H1 (cell line): ENCODE measurements around the gene CSDE1. TPM values are rescaled to one million over a fixed set of nuclear protein-coding genes. Genes with fewer than 3 reads are reported as not detected.

ENCODE experiments used
- CTCF ChIA-PET: fragments of 300-600 bp; sonication (Branson Sonifier 250); formaldehyde crosslinking; loops from one replicate; lab custom pipeline; 2021; ENCODE audit not compliant: partially characterized antibody; lab: Charles Lee
- POLR2A ChIA-PET: fragments of 300-600 bp; sonication (Branson Sonifier 250); formaldehyde crosslinking; loops from one replicate; lab custom pipeline; 2021; ENCODE audit warnings: inconsistent platforms; ENCODE audit not compliant: partially characterized antibody; lab: Charles Lee
- DNase-seq, 2 experiments: peaks; one replicate each; pipeline versions ENCODE4 v3.0.0 to v3.0.0-alpha.2; 2010 to 2022; ENCODE audit warnings: low spot score in 2 of 2, low read depth in 1 of 2, mixed read lengths in 1 of 2
- FAIRE-seq: peaks from 2 replicates; lab custom pipeline; 2011; peaks lifted over from hg19 to GRCh38; lab: Jason Lieb, UNC
- H2AFZ ChIP-seq: 2 replicates; pipeline ENCODE4 v1.8.1; 2012; ENCODE audit warnings: low read length, inconsistent platforms
- H2AK5ac ChIP-seq: 2 replicates; pipeline ENCODE4 v1.6.1; 2013; ENCODE audit warnings: low read depth, low read length
- H2BK120ac ChIP-seq: replicated peaks from 2 replicates; pipeline ENCODE3; 2013; ENCODE audit warnings: low read depth, low read length, inconsistent platforms
- H2BK12ac ChIP-seq: 2 replicates; pipeline ENCODE4 v1.6.1; 2013; ENCODE audit warnings: low read depth, low read length
- H2BK15ac ChIP-seq: 2 replicates; pipeline ENCODE4 v1.6.1; 2013; ENCODE audit warnings: low read length
- H2BK20ac ChIP-seq: 2 replicates; pipeline ENCODE4 v1.6.1; 2013; ENCODE audit warnings: low read length
- H2BK5ac ChIP-seq: 2 replicates; pipeline ENCODE4 v1.6.1; 2013; ENCODE audit warnings: low read depth, low read length
- H3K14ac ChIP-seq: 2 replicates; pipeline ENCODE4 v1.6.1; 2013; ENCODE audit warnings: inconsistent platforms; ENCODE audit not compliant: insufficient read length
- H3K18ac ChIP-seq: 2 replicates; pipeline ENCODE4 v1.6.1; 2013; ENCODE audit warnings: low read length; ENCODE audit errors: extremely low read depth
- H3K23ac ChIP-seq: 2 replicates; pipeline ENCODE4 v1.6.1; 2013; ENCODE audit warnings: inconsistent platforms; ENCODE audit not compliant: insufficient read length
- H3K23me2 ChIP-seq: 2 replicates; pipeline ENCODE4 v1.6.1; 2013; ENCODE audit warnings: low read depth, low read length
- H3K27ac ChIP-seq: 2 replicates; pipeline ENCODE4 v1.6.1; 2011; ENCODE audit warnings: low read depth, low read length, inconsistent platforms
- H3K27me3 ChIP-seq, 4 experiments: replicated peaks in 1 of 4; 1 replicate in 1 of 4; 2 replicates in 3 of 4; pipeline versions ENCODE4 v1.6.1 to v1.8.1; 2011 to 2013; ENCODE audit warnings: low read length in 3 of 4, mild to moderate bottlenecking in 3 of 4, inconsistent platforms in 2 of 4, mixed read lengths in 2 of 4, moderate library complexity in 1 of 4; ENCODE audit not compliant: control insufficient read depth in 3 of 4, insufficient read depth in 3 of 4; ENCODE audit errors: extremely low read depth in 1 of 4
- H3K36me3 ChIP-seq, 4 experiments: 2 replicates each; pipeline versions ENCODE4 v1.6.1 to v1.8.1; 2011 to 2013; ENCODE audit warnings: mild to moderate bottlenecking in 4 of 4, low read length in 3 of 4, moderate library complexity in 2 of 4, control low read depth in 1 of 4, inconsistent platforms in 1 of 4; ENCODE audit not compliant: insufficient read depth in 4 of 4, control insufficient read depth in 2 of 4
- H3K4ac ChIP-seq: replicated peaks from 2 replicates; pipeline ENCODE3; 2013; ENCODE audit warnings: low read length, low read depth, mixed read lengths, inconsistent platforms; ENCODE audit not compliant: insufficient read length
- H3K4me1 ChIP-seq, 4 experiments: replicated peaks in 1 of 4; 1 replicate in 1 of 4; 2 replicates in 3 of 4; pipeline versions ENCODE4 v1.6.1 to v1.8.1; 2011 to 2013; ENCODE audit warnings: low read length in 3 of 4, inconsistent platforms in 2 of 4, mixed read lengths in 1 of 4; ENCODE audit not compliant: insufficient read depth in 4 of 4, control insufficient read depth in 3 of 4
- H3K4me2 ChIP-seq, 2 experiments: 2 replicates each; pipeline versions ENCODE4 v1.6.1 to v1.8.1; 2011 to 2013; ENCODE audit warnings: low read depth in 2 of 2, low read length in 2 of 2, control low read depth in 1 of 2, inconsistent platforms in 1 of 2, mild to moderate bottlenecking in 1 of 2; ENCODE audit not compliant: insufficient read depth in 1 of 2
- H3K4me3 ChIP-seq, 4 experiments: fragments of 200-600, 300-600 bp in 1 of 4; sonication (generic), shearing (Covaris generic), sonication (Bioruptor Twin) in 1 of 4; 2 replicates each; pipeline versions ENCODE4 v1.5.1 to v1.8.1; 2011 to 2016; ENCODE audit warnings: low read length in 4 of 4, low read depth in 3 of 4, control low read depth in 2 of 4, inconsistent platforms in 2 of 4, mild to moderate bottlenecking in 2 of 4, mixed read lengths in 1 of 4, moderate library complexity in 1 of 4; ENCODE audit not compliant: insufficient read depth in 2 of 4; ENCODE audit errors: extremely low read depth in 1 of 4
- H3K56ac ChIP-seq: replicated peaks from 2 replicates; pipeline ENCODE3; 2013; ENCODE audit warnings: low read depth, mild to moderate bottlenecking, mixed read lengths, low read length, inconsistent platforms; ENCODE audit not compliant: insufficient read length
- H3K79me1 ChIP-seq: 2 replicates; pipeline ENCODE4 v1.6.1; 2013; ENCODE audit warnings: low read depth, low read length, control low read depth
- H3K79me2 ChIP-seq, 2 experiments: 2 replicates each; pipeline versions ENCODE4 v1.6.1 to v1.8.1; 2012 to 2013; ENCODE audit warnings: low read length in 2 of 2, mild to moderate bottlenecking in 2 of 2, inconsistent platforms in 1 of 2; ENCODE audit not compliant: insufficient read depth in 2 of 2, control insufficient read depth in 1 of 2
- H3K9ac ChIP-seq, 4 experiments: replicated peaks in 1 of 4; 1 replicate in 1 of 4; 2 replicates in 3 of 4; pipeline versions ENCODE4 v1.6.1 to v1.8.1; 2011 to 2013; ENCODE audit warnings: low read depth in 3 of 4, low read length in 3 of 4, control low read depth in 2 of 4, mild to moderate bottlenecking in 2 of 4, moderate library complexity in 2 of 4, inconsistent platforms in 1 of 4; ENCODE audit errors: extremely low read depth in 1 of 4
- H3K9me3 ChIP-seq, 2 experiments: 2 replicates each; pipeline versions ENCODE4 v1.6.1 to v1.8.1; 2012 to 2013; ENCODE audit warnings: mild to moderate bottlenecking in 2 of 2, moderate library complexity in 2 of 2, control low read depth in 1 of 2, inconsistent platforms in 1 of 2, low read depth in 1 of 2, low read length in 1 of 2, mixed read lengths in 1 of 2; ENCODE audit not compliant: insufficient read depth in 2 of 2
- H4K20me1 ChIP-seq, 2 experiments: replicated peaks in 1 of 2; 2 replicates each; pipeline versions ENCODE3 to v1.8.1; 2011 to 2013; ENCODE audit warnings: inconsistent platforms in 2 of 2, low read length in 2 of 2, mild to moderate bottlenecking in 1 of 2; ENCODE audit not compliant: insufficient read depth in 2 of 2, control insufficient read depth in 1 of 2
- H4K5ac ChIP-seq: 2 replicates; pipeline ENCODE4 v1.6.1; 2013; ENCODE audit warnings: low read length, low read depth, mixed read lengths, inconsistent platforms; ENCODE audit not compliant: insufficient read length
- H4K8ac ChIP-seq: 2 replicates; pipeline ENCODE4 v1.8.0; 2013; ENCODE audit warnings: mild to moderate bottlenecking, moderate library complexity, low read length, inconsistent platforms; ENCODE audit not compliant: insufficient read depth; ENCODE audit errors: extremely low read depth
- H4K91ac ChIP-seq: replicated peaks from 2 replicates; pipeline ENCODE3; 2013; ENCODE audit warnings: low read length, mixed read lengths, inconsistent platforms; ENCODE audit not compliant: insufficient read length
- CREB1 ChIP-seq: IDR thresholded peaks from 2 replicates; pipeline ENCODE4 v1.6.1; 2012; ENCODE audit warnings: inconsistent platforms
- HDAC2 ChIP-seq, 2 experiments: fragments of 300-600 bp in 1 of 2; sonication (generic) in 1 of 2; IDR thresholded peaks; 2 replicates each; pipeline ENCODE4 v1.6.1; 2011 to 2012; ENCODE audit warnings: low read depth in 2 of 2, low read length in 2 of 2, mild to moderate bottlenecking in 2 of 2, moderate library complexity in 2 of 2, borderline replicate concordance in 1 of 2, inconsistent platforms in 1 of 2
- JUN ChIP-seq: IDR thresholded peaks from 2 replicates; pipeline ENCODE4 v1.6.1; 2011; ENCODE audit warnings: low read depth, mild to moderate bottlenecking, improper control_type of control experiment, low read length
- POLR2AphosphoS5 ChIP-seq: IDR thresholded peaks from 2 replicates; pipeline ENCODE4 v1.6.1; 2011; ENCODE audit warnings: low read depth, low read length
- RAD21 ChIP-seq, 2 experiments: IDR thresholded peaks in 1 of 2; conservative IDR thresholded peaks in 1 of 2; 2 replicates each; pipeline ENCODE4 v1.6.1; 2011; ENCODE audit warnings: low read depth in 2 of 2, low read length in 2 of 2, improper control_type of control experiment in 1 of 2, inconsistent platforms in 1 of 2, mild to moderate bottlenecking in 1 of 2, moderate library complexity in 1 of 2
- SP2 ChIP-seq: IDR thresholded peaks from 2 replicates; pipeline ENCODE4 v1.6.1; 2012; ENCODE audit warnings: mild to moderate bottlenecking, low read length, inconsistent platforms
- TAF1 ChIP-seq: IDR thresholded peaks from 2 replicates; pipeline ENCODE4 v1.6.1; 2011; ENCODE audit warnings: mild to moderate bottlenecking, low read depth, low read length
- TAF7 ChIP-seq: optimal IDR thresholded peaks from 2 replicates; pipeline ENCODE3; 2011; ENCODE audit warnings: low read depth, mild to moderate bottlenecking, inconsistent platforms, low read length, moderate library complexity, borderline replicate concordance
- TBP ChIP-seq: IDR thresholded peaks from 2 replicates; pipeline ENCODE4 v1.6.1; 2011; ENCODE audit warnings: low read depth, low read length, improper control_type of control experiment
- TCF12 ChIP-seq: IDR thresholded peaks from 2 replicates; pipeline ENCODE4 v1.6.1; 2011; ENCODE audit warnings: low read depth, mild to moderate bottlenecking, low read length
- TEAD4 ChIP-seq: IDR thresholded peaks from 2 replicates; pipeline ENCODE4 v1.6.1; 2012; ENCODE audit warnings: low read depth, low read length, inconsistent platforms, mixed read lengths
- WGBS, 2 experiments: shearing (Covaris generic) in 1 of 2; methylation state at CpG; one replicate each; pipeline versions ENCODE4 v1.1.6 to v1.1.7; 2013 to 2015; ENCODE audit warnings: low lambda C conversion rate in 2 of 2, mixed read lengths in 2 of 2, inconsistent platforms in 1 of 2, low coverage in 1 of 2, missing lambda C conversion rate in 1 of 2; ENCODE audit not compliant: insufficient replicate concordance in 2 of 2, insufficient coverage in 1 of 2, insufficient read length in 1 of 2; ENCODE audit errors: extremely low coverage in 1 of 2, missing lambda C conversion rate in 1 of 2; 5-methylcytosine and 5-hydroxymethylcytosine counted together
- polyA plus RNA-seq, 7 experiments: library from polyadenylated mRNA; depleted of rRNA in 3 of 7; stranded (reverse) in 5 of 7; unstranded in 2 of 7; fragments of >200 nt in 5 of 7; fragments of 200-250 nt in 2 of 7; gene quantifications; 1 replicate in 5 of 7; 2 replicates in 1 of 7; 4 replicates in 1 of 7; pipeline versions ENCODE4 v1.2.1 to v1.2.3, GENCODE V29; 2011 to 2013; ENCODE audit warnings: missing spikeins in 2 of 7, mixed read lengths in 2 of 7
- total RNA-seq: library from RNA; stranded (reverse); fragmentation: NEBNext Ultra II Directional; extraction: Animal tissue kit (Norgen Biotek cat#: 25700); gene quantifications from 2 replicates; pipeline ENCODE4 v1.2.1, GENCODE V29; 2021

Gene CSDE1
- total and polyA plus RNA-seq, 2 of the 8 experiments (the other 6 are each of a cell fraction or from before 2014, with no cell fraction given), result 149 to 635 TPM

DNA sequence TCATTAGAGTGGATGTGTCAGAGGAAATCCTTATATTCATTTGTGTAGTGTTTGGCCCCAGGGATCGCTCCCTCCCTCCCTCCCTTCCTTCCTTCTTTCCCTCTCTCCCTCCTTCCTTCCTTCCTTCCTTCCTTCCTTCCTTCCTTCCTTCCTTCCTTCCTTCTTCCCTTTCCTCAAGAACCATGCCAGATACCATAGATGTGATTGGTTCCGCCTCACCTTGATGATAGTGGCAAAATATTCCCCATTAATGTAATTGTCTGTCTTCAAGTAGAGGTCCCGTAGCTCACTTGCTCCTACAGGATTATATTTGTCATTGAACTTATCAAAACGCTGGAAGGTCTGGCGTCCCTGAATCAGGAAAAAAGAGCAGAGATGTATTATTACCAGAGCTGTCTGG, 80.1 kb downstream of the CSDE1 start:
- 91% methylated on average over 4 of the region's 5 CpGs; no CpG with 5 or more reads in 1 of the 2 experiments for WGBS, 2 experiments
- Histone ChIP-seq H3K9ac (no peak overlapping the region), H3K27me3 (no peaks in the 10 kb centered on the region; a peak in 1 of 7 replicates)

More for the DNA sequence above, 80.1 kb downstream of the CSDE1 start:
- no peak overlapping the region for H2AFZ ChIP-seq
- no peak overlapping the region for H3K14ac ChIP-seq
- no peak overlapping the region for H2BK12ac ChIP-seq
- no peaks in the 10 kb centered on the region for H3K79me1 ChIP-seq
- no peak overlapping the region for H2BK120ac ChIP-seq
- H3K79me2 ChIP-seq, result no peaks in the 10 kb centered on the region
- CTCF ChIA-PET, result no interaction called here
- H3K27ac ChIP-seq, result no peak overlapping the region
- H3K23ac ChIP-seq, result no peak overlapping the region
- no peak overlapping the region for H3K4ac ChIP-seq
- H4K20me1 ChIP-seq, result no peaks in the 10 kb centered on the region
- H2BK5ac ChIP-seq, result no peak overlapping the region
- H3K4me3 ChIP-seq, result no peak overlapping the region
- no peak overlapping the region for H2AK5ac ChIP-seq
- H3K36me3 ChIP-seq, result no peaks in the 10 kb centered on the region
- H4K91ac ChIP-seq, result no peak overlapping the region
- no peaks in the 10 kb centered on the region for H3K4me1 ChIP-seq
- no peak for TF ChIP-seq CREB1
- TF ChIP-seq TCF12, result no peak
- no peak for TF ChIP-seq JUN
- no peak for TF ChIP-seq TEAD4
- TF ChIP-seq TAF7, result no peak
- no peak for TF ChIP-seq SP2
- no peak for TF ChIP-seq HDAC2 (IDR thresholded peaks at IDR 0.05; ENCODE audit: borderline replicate concordance in 1 of 2, low read depth in 2 of 2, low read length in 2 of 2)
- no peak for TF ChIP-seq TBP
- no peak for TF ChIP-seq TAF1
- TF ChIP-seq POLR2AphosphoS5, result no peak
- no peak for TF ChIP-seq RAD21 (IDR thresholded peaks at IDR 0.05 in 1 of 2, conservative IDR thresholded peaks at IDR 0.05 in 1 of 2; ENCODE audit: low read depth in 2 of 2, low read length in 2 of 2)
- TF ChIP-seq, all 59 proteins: peak for 0
- Histone ChIP-seq H4K8ac (no peak overlapping the region), H4K5ac (no peak overlapping the region), H3K18ac (no peak overlapping the region), H3K56ac (no peak overlapping the region), H3K4me2 (no peak overlapping the region), H3K9me3 (no peaks in the 10 kb centered on the region), H2BK15ac (no peak overlapping the region), H3K23me2 (no peaks in the 10 kb centered on the region; the same call in 1 of the 2 replicates), H2BK20ac (no peak overlapping the region)
- DNase-seq (no peak), FAIRE-seq (no peak)
- POLR2A ChIA-PET, result no interaction called here
